GM10847 (cell line): Measurements from ENCODE around the gene ASCC2.

Experiments used
- POLR2A ChIP-seq: IDR thresholded peaks from 2 replicates; pipeline ENCODE4 v1.6.1; 2011; ENCODE audit not compliant: insufficient read length; ENCODE audit errors: extremely low read depth

ASCC2 gene

GRCh38 chr22:29801796-29802195 is 36.3 kb downstream of the ASCC2 start:
- no peak for TF ChIP-seq POLR2A

GRCh38 chr22:29801153-29801552 is 36.9 kb downstream of the ASCC2 start:
- TF ChIP-seq POLR2A, result no peak

GRCh38 chr22:29799217-29799680 is 38.8 kb downstream of the ASCC2 start:
- TF ChIP-seq POLR2A, result no peak

- no peak for TF ChIP-seq POLR2A
These were observed 39.3 kb downstream of the ASCC2 start for GRCh38 chr22:29798801-29799200.

GRCh38 chr22:29798318-29798717 is 39.8 kb downstream of the ASCC2 start:
- TF ChIP-seq POLR2A, result no peak

- no peak for TF ChIP-seq POLR2A
These were observed 40.7 kb downstream of the ASCC2 start for GRCh38 chr22:29797351-29797750.

GRCh38 chr22:29795663-29796062 is 42.4 kb downstream of the ASCC2 start:
- TF ChIP-seq POLR2A, result no peak

- TF ChIP-seq POLR2A, result no peak
These were observed 44.7 kb downstream of the ASCC2 start for GRCh38 chr22:29793396-29793795.

GRCh38 chr22:29790061-29790460 is 48.0 kb downstream of the ASCC2 start:
- TF ChIP-seq POLR2A, result no peak

- TF ChIP-seq POLR2A, result no peak
These were observed 49.5 kb downstream of the ASCC2 start for GRCh38 chr22:29788339-29789279.

- no peak for TF ChIP-seq POLR2A
These were observed 50.6 kb downstream of the ASCC2 start for GRCh38 chr22:29787371-29787980.

GRCh38 chr22:29786031-29786430 is 52.0 kb downstream of the ASCC2 start:
- TF ChIP-seq POLR2A, result no peak

GRCh38 chr22:29784451-29785361 is 53.4 kb downstream of the ASCC2 start:
- no peak for TF ChIP-seq POLR2A

- no peak for TF ChIP-seq POLR2A
These were observed 55.8 kb downstream of the ASCC2 start for GRCh38 chr22:29782061-29782845.
